Loucy (cell line): ENCODE results near the gene TSPAN33.

Experiments used
- EZH2phosphoT487 ChIP-seq: fragments of 200-600 bp; IDR thresholded peaks from 2 replicates; pipeline ENCODE4 v1.6.1; 2018; ENCODE audit warnings: antibody characterized with exemption, mild to moderate bottlenecking, moderate library complexity, borderline replicate concordance
- TF ChIP-seq, protein P1 (sequence below): fragments of 200-600 bp; sonication (generic); conservative IDR thresholded peaks from 2 replicates; pipeline ENCODE4 v1.5.1; 2014; ENCODE audit warnings: mild to moderate bottlenecking, antibody characterized with exemption, low read length

DNA sequence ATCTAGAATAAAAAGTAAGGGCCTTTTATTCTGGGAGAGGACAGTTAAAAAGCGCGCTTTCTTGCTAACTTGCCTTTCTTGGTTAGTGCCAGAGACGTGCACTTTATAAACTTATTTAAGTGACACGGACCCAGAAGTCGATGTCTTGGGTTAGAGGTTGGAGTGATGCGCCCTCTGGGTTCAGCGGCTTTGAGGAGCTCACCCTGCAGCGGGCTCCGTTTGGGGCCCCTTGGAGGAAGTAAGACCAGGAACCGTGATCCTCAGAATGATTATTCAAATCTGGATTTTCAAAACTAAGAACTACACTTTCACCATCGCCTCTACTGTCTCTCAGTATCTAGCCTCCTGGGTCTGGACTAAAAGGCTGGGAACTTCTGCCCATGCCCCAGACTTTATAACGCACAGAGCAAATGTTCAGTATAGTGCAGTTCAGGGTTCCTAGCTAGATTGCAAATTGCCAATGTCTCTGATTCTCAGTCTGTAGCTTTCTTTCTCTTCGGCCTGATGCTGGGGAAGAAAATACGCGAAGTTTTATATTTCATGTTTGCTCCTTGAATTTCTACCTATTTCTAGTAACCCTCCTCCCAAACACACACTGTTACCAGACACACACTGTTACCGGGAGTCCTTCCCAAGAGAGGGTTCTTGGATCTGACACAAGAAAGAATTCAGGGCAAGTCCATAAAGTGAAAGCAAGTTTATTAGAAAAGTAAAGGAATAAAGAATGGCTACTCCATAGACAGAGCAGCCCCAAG lies 25.4 kb downstream of the TSPAN33 start:
- TF ChIP-seq, protein P1, sequence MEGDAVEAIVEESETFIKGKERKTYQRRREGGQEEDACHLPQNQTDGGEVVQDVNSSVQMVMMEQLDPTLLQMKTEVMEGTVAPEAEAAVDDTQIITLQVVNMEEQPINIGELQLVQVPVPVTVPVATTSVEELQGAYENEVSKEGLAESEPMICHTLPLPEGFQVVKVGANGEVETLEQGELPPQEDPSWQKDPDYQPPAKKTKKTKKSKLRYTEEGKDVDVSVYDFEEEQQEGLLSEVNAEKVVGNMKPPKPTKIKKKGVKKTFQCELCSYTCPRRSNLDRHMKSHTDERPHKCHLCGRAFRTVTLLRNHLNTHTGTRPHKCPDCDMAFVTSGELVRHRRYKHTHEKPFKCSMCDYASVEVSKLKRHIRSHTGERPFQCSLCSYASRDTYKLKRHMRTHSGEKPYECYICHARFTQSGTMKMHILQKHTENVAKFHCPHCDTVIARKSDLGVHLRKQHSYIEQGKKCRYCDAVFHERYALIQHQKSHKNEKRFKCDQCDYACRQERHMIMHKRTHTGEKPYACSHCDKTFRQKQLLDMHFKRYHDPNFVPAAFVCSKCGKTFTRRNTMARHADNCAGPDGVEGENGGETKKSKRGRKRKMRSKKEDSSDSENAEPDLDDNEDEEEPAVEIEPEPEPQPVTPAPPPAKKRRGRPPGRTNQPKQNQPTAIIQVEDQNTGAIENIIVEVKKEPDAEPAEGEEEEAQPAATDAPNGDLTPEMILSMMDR, result no peak
- no peak for TF ChIP-seq EZH2phosphoT487
